NCI-H2107 treated with DMSO at 0.1 percent for 48 hours (cell line): Measurements from ENCODE around the gene KANK4.

Source experiments
- DNase-seq: peaks from one replicate; lab custom pipeline; 2025; ENCODE audit not compliant: unreplicated experiment; lab: John Stamatoyannopoulos, UW

Gene KANK4

DNA sequence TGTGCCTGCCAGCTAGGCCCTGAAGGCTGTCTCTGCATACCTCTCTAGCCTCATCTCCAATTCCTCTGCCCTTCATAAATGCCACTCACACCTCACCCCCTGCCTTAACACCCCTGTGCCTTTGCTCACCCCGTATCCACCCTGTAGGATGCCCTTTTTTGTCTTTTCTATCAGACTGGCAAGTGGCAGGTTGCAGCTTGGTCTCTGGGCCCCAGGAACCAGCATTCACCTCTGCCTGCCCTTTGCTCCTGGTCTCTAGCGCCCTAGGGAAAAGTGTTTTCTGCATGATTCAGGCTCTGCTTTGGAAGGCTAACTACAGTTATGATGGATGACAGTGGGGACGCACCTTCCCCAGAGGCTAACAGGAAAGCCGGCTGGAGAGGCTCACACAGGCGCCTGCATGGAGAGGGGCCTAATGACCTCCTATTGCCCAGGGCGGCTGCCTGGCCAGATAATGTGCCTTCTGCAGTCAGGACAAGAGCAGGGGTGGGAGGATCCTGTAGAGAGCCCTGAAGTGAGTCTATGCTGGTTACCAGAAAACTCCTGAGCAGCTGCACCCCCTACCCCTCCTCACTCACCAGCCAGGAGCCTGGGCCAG lies 11.2 kb downstream of the KANK4 start:
- no peak for DNase-seq

DNA sequence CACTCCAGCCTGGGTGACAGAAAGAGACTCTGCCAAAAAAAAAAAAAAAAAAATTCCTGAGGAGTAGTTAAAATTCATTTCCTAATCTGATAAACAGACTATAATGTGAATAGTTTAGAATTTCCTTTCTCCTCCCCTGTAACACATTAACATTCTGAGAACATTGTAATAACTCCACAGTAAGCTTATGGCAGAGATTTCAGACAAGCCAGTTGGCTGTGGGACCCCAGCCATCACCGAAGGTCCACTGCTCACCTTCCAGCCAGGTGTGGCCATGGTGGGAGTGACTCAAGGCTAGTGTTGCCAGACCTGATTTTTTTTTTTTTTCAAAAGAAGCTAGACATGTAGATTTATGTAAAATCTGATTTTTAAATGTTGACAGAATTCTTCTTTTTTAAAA lies 11.8 kb downstream of the KANK4 start:
- no peak for DNase-seq

DNA sequence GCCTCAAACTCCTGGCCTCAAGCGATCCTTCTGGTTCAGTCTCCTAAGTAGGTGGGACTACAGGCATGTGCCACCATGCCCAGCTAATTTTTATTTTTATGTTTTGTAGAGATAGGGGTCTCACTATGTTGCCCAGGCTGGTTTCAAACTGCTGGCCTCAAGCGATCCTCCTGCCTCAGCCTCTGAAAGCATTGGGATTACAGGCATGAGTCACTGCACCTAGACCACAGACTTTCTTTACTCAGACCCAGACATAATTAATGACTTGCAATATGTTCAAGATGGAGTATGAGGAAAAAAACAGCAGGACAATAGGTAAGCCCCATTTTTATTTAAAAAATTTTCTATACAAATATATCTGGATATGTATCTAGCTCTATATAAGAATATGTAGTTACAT lies 13.2 kb downstream of the KANK4 start:
- no peak for DNase-seq

DNA sequence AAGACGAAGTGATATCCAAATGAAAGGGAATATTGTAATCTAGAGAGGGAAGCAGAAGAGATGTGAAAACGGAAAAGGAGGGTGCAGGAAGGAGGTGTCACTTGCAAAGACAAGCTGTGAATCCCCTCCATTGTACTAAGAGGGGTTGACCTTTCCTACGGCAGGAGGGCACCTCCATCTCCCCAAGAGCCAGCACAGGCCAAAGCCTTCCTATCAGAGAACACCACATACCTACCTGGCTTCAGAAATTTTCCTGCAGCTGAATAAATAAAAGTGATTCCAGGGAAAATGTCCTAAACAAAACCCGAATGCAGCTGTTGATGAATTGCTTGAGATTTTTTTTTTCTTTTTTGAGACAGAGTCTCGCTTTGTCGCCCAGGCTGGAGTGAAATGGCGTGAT lies 14.3 kb downstream of the KANK4 start:
- no peak for DNase-seq

DNA sequence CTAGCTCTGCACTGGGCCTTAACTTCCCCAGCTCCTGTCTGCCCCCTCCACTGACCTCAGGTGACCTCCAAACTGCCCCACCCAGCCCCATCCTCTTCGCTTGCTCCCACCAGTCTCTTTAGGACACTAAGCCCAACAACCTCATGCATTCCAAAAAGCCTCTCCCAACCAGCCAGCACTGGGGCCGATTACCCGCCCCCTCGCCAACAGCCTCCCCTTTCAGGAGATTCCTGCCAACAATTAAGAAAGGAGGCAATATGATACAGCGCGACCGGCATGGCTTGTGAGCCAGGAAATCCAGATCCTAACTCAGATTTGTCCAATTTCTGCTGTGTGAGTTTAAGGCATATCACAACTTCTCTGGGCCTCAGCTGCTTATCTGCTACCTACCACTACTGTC lies 14.7 kb downstream of the KANK4 start:
- DNase-seq, result no peak

DNA sequence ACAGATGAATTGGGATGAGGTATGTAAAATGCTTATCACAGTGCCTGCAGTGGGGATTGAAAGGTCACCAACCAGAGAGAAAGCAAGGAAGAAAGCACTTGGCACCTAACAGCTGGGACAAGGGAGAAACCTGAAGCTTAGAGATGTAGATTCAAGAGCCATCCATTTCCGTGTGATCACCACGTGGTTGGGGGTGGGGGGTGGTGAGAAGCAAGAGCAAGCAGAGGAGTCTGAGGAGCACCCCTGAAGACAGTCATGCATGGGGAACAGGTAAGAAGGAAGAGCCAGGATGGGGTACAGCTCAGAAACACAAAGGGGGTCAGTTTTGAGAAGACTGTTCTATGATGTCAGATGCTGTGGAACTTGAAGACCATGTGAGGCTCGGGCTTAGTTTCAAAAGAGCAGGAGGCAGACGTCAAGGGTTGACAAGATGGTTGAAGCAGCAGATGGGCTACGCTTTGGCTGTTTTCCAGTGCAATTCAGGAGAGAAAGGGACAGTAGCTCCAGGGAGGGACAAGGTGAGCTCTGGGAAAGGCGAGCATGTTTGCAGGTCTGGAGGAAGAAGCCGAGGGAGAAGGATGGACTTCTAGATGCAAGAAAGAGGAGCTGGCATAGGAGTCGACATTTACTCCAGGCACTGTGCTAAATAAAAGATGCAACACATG lies 17.4 kb downstream of the KANK4 start:
- DNase-seq, result no peak

DNA sequence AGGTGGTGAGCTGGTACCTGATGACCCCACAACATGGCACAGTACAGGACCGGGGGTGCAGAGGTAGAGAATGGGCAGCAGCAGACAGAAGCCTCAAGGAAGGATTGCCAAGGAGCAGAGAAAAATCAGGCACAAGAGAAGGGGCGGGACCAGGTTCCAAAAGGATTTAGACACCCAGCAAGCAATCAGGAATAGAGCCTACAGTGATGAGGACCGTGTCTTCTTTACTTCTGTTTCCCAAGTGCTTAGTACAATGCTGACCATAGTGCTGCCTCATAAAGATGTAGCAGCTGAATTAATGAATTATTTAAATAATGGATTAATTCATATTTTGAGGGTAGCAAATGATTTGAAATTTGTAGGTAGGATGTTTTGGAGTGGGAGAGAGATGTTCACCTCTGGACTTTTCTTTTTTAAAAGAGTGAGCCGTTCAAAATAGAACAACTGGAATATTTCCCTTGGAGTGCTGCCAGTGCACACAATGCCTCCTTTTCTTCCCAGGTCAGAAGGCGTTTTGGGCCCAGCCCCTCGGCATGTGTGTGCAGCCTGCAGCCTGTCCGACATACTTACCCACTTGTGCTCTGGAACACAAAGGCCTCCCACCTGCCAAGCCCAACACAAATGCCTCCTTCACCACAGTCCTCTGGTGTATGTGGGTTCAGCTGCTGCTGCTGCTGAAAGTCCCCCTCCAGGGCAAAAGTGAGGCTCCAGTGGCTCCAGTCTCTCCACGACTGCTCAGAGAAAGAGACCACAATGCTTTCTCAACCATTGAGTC lies 19.6 kb downstream of the KANK4 start:
- peak; percentile 82 for DNase-seq

DNA sequence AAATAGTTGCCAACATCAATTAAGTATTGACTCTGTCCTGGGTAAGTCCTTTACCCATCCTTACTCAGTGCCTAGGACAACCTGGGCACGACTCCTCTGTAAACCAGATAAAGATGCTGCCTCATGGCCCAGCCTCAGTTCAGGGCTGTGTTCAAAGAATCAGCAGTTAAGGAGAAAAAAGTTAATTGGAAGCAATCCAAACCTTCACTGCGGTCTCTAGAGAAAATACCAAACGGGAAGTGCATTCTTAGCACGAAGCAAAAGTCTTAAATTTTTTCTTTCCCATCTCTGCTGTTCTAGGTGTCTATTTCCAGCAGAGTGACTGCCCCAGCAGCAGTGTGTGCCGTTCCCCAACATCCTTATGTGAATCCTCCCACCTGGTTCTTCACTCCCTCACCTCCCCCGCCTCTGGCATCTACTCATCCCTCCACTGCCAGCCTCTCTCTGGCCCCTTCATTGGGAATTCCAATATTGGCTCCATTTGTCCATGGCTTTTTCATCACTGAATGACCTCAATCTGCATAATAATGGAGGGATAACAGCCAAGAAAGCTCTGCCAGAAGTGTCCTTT lies 23.2 kb downstream of the KANK4 start:
- no peak for DNase-seq

DNA sequence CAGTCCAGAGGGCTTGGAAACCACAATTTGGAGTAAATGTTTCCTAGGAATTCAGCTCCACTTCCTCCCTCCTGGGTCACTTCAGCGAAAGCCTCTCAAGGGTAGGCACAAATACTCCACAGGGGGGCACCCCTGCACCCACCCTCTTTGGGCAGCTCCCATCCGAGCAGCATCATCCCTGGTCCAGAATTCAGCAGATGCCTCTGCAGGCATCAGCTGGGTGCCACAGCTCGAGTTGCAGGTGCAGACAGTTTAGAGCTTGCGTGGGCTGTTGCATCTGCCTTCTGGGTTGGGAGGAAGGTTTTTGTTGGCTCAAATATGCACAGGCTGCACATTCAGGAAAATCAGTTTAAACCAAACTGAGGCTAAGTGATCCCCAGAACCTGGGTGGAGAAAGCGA lies 25.0 kb downstream of the KANK4 start:
- DNase-seq, result peak; percentile 75

DNA sequence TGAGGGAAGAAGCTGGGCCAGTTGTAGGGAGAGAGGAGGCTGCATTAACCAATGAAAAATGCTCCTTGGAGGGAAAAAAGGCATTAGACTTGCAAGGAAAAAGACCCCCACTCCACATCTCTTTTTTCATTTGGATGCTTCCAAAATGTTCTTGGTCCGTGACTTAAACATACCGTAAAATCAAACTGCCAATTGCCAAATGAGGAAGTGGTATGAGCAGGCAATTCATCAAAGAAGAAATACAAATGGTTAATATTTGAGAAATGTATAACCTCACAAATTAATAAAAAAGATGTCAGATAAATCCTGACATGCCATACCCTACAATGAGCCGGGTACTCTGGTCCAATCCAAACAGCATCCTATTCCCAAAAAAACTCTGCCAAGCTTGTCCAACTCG lies 30.6 kb downstream of the KANK4 start:
- DNase-seq, result no peak

DNA sequence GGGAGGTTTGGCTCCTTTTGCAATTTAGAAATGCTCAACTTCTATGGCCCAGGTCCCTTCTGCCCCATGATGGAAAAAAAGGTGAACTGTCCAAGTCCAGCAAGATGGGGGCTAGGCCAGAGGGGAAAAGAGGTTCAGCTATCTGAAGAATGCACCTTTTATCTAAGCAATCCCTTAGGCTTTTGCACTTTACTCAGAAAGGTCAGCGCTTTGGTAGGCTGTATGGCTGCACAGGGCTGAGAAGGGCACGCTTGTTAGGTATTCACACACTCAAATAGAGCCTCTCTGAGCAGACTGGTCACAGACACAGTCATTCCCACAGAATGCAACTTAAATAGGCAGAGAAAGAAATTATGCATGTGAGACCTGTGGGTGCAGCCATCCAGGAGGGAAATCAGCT lies 31.0 kb downstream of the KANK4 start:
- DNase-seq, result no peak

DNA sequence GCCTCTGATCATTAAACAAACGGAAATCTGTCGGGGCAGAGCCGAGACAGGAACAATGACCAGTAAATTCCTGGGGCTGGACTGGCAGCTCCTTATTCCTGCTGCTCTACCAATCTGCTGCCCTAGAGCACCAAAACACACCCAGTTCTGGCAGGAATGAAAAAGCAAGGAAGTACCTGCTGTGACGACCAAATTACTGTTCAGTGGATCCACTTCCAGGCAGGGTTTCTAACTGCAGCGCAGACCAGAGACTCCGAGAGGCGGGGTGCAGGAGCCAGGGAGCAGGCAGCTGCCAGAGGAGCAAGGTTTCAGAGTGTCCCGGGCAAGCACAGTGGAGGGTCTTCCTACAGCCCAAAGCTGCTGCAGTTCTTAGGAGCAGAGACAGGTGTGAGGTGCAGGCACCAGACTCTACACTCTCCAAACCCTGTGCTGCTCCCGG lies 32.4 kb downstream of the KANK4 start:
- peak; percentile 55 for DNase-seq

DNA sequence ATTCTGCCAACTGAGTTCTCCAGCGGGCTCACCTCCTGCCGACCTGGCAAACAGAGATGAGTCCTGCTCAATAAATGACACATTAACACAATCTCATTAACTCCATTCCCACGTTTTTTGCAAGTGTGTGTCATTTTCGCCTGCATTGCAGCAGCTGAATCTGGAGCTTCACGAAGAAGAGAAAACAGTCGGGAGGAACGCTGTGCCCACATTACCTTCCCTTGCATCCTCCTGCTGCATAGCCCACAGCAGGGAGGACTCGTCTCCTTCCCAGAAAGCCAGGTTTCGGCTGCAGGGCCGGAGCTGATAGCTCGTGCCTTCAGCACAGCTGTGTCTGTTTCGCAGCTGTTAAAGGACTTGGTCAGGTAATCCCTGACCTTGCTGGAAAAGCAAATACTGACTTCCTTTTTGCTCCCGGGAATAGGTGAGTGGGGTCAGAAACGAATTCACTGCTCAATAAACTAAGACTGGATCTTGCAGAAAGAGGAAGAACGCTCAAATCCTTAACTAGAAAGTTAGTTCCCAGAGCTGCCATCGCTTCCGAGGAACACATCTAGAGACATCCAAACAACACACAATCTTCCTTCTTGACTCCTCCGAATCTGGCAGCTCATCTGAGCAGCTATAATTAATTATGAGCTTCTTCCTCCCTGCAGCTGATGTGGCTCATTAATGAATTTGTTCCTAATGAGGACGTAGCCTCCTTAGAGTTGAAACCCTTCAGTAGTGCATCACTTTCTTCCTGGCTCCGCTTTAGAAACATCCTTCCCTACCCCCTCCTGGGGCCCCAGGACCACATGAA lies 33.0 kb downstream of the KANK4 start:
- DNase-seq, result no peak

DNA sequence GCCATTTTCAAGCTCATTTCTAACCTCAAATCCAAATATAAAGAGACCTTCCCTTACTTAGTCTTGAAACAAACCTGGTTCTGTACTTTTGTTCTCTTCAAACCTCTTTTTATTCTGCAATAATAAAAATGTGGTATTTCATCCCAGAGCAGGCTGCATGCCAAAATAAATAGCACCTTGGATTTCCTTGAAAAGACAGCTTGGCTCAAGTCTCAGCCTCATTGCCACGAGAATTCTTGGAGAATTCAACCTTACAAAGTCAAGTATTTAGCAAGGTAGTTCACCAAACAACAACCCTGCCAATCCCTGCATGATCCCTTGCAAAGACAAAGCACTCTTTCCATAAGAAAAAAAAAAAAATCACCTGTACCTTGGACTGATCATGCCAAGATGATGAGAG lies 33.8 kb downstream of the KANK4 start:
- DNase-seq, result no peak

DNA sequence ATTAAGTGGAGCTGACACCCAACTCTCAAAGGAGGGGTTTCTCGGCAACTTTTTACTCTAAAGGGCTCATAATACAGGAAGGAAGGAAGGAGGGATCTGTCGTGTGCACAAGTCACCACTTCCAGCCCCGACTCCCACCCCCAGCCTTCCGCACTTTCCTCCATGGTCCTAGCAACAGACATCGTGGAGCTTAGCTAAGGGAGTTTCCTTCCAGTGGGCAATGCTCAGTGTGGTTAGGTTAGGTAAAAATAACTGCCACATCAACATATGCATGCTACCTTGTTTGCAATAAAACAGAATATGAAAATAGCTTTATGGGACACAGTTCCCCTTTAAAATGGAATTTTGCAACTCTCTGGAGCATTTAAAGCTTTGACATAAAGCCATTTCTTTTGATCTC lies 35.2 kb downstream of the KANK4 start:
- DNase-seq, result no peak

DNA sequence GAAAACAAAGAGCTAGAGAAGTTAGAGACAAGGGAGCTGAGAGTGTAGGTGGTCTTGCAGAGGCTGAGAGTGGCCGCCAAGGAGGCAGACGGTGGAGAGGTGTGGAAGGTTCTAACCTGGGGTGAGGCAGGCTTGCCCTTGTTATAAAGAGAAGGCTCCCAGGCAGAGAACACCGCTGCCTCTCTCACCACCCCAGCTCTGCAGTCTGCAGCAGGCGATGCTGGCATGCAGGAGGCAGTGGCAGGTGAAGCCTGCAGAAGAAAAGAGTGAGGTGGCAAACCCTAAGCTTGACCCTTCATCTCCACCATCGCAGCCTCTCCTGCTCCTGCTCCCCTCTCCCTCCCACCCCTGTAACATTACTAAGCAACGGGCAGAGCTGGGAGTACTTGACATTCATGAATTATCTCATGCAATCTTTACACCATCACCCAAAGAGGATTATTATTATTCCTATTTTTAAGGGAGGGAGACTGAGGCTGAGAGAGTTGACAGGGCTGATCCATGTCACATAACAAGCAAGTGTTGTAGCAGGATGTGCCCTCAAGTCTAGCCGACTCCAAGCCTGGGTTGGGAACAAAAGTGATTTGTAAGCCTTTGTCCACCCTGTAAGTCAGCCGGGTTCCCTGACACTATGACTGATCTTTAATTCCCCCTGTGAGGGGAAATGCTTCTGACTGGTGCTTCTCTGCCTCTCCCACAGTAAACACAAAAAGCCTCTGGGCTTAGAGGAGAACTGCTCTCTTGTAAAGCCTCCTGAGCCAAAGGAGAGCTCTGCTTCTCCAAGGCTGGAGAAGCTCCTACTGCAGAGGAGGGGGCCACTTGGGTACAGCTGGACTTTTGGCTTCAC lies 36.1 kb downstream of the KANK4 start:
- DNase-seq, result no peak

DNA sequence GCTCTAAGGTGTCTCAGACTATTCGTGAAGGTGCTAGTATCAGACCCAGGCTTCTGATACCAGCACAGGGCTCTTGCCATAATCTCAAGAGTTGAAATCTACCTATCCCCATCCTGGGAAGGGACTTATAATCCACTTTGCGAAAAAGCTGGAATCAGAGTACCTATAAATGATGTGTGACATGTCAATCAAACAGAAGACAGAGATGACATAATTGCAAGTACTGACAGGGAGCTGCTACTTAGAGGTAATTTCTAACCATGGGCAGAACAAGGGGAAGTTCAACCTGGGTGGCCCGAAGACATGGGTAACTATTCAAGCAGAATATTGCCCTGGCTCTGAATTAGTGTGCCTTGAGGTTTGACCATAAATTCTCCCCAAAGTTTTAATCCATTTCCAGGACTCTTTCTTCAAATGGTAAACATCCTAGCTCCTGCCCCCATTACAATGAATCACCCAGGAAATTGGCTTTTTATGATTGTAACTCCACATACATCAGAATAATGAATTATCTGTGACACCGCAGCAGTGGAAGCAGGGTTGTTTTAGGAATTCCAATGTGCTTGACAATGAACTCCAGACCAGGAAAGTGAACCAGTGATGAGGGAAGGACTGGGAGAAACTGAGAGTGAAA lies 37.2 kb downstream of the KANK4 start:
- DNase-seq, result no peak

DNA sequence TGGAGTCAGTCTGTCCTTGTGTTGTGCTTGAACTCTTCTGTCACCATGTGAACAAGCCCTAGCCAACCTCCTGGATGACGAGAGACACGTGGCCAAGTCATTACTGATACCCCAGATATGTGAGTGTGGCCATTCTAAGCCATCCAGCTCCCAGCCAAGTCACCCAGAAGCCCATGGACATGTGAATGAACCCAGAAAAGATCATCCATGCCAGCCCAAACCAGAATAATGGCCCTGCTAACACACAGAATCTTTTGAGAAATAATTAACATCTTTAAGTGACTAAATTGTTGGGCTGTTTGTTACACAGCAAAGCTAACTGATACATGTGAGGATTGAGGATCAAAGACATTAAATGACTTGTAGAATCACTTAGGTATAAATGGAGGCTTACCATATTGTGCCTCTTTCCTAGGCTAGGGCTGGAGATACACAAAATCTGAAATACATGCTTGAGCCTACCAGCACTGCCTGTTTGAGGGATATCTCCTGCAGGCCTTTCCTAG lies 38.2 kb downstream of the KANK4 start:
- DNase-seq, result no peak

DNA sequence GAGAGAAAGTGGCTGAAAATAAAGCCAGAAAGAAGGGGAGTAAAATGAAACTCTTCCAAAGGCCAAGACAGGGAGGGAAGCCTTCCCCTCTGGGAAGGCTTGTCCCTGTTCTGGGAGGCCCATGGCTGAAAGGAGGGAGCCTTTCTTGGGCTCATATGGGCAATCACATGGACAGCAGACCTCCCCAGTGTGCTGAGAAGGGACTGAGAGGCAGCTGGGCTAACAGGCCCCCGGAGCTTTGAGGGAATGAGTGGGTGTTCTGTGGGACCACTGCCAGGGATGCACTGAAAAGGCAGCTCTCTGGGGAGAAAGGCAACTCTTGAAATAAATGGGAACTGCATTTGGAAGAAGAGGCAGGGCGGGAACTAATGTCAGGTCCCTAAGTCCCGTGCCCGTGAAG lies 39.1 kb downstream of the KANK4 start:
- DNase-seq, result no peak

DNA sequence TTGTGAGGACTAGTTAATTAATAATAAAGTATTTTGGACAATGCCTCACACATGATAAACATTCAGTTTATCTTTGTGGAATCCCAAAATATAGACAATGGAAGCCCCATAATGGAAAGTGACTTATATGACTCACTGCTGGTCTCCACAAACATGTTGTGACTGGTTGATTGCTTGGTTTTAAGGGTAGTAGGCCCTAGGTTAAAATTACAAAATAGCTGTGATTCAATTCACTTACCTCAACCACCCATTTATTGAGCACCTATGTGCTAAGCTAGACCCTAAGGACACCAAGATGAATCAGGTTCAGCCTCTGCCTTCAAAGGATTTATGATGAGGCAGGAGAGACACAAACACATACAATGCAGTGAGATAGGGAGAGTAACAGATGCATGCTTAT lies 42.4 kb downstream of the KANK4 start:
- no peak for DNase-seq
